Measurements from ENCODE around the gene KIAA0825. TPM values are rescaled to one million over a fixed set of nuclear protein-coding genes. Genes with fewer than 3 reads are reported as not detected.

The KIAA0825 gene
- polyA plus RNA-seq, 3 donors: 0.56 to 1.3 (median 0.89) TPM

DNA sequence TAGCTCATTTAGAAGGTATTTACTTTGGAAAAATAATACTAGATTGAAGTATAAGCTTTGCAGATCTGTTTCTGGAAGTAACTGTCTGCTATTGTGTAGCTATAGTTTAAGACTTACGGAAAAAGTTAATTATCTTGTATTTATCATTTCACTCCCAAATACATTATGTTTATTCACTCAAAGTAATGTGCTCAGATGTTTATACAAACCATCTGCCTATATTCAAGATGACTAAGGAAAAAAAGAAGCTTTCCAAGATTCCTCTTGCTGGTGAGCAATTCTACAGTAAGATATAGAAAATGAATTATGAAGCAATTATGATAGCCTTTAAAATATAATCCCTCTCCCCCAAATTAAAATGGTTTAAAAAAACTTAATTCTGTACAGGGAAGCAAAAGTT lies 137.9 kb downstream of the KIAA0825 start:
- H4K20me1 ChIP-seq (ENCODE audit: insufficient read depth, low read length): no peaks in the 10 kb centered on the region
- no peak overlapping the region for H3K4me3 ChIP-seq (replicated peaks in 1 of 3; ENCODE audit: low read depth in 2 of 3, low read length in 3 of 3)
- no peak overlapping the region for H3K27ac Mint-ChIP-seq
- no peak overlapping the region for H3K4me3 Mint-ChIP-seq
- peaks cover 0 to 8% of the 10 kb centered on the region in 2 donors for H3K4me1 ChIP-seq (ENCODE audit: control insufficient read depth in 1 of 2, insufficient read depth in 2 of 2, low read length in 2 of 2)
- WGBS (ENCODE audit: insufficient coverage): no CpG with 5 or more reads among the region's 1 CpG
- no peaks in the 10 kb centered on the region for H3K9me3 ChIP-seq (replicated peaks in 1 of 2; ENCODE audit: control insufficient read depth in 1 of 2, insufficient read depth in 1 of 2, low read length in 2 of 2)
- H3K27ac ChIP-seq (ENCODE audit: low read depth in 1 of 2, low read length in 2 of 2): no peak overlapping the region
- no peak for DNase-seq
- H3K27me3 ChIP-seq (ENCODE audit: control insufficient read depth in 2 of 2, insufficient read depth in 2 of 2, low read length in 2 of 2): no peaks in the 10 kb centered on the region
- peaks cover 9% of the 10 kb centered on the region for H3K4me1 Mint-ChIP-seq
- peaks cover 0 to 5% of the 10 kb centered on the region in 2 donors for H3K36me3 Mint-ChIP-seq
- TF ChIP-seq CTCF (IDR thresholded peaks at IDR 0.05): no peak
- H3K79me2 ChIP-seq (ENCODE audit: insufficient read depth, low read length): no peaks in the 10 kb centered on the region
- H3K4me2 ChIP-seq (replicated peaks; ENCODE audit: extremely low read depth, low read length, poor library complexity, severe bottlenecking): no peak overlapping the region
- H3K9me3 Mint-ChIP-seq: peaks cover 0 to 1% (median 0%) of the 10 kb centered on the region in 7 donors
- intact Hi-C loops (cut with micrococcal nuclease): no loop called here
- no peak overlapping the region for H2AFZ ChIP-seq (ENCODE audit: insufficient read depth, low read depth, low read length, poor library complexity, severe bottlenecking)
- H3K27me3 Mint-ChIP-seq (ENCODE audit: low read depth in 3 of 3): peaks cover 0 to 2% (median 2%) of the 10 kb centered on the region in 3 donors
- no peaks in the 10 kb centered on the region for H3K36me3 ChIP-seq (replicated peaks in 1 of 2; ENCODE audit: control insufficient read depth in 1 of 2, insufficient read depth in 2 of 2, low read length in 2 of 2)
- H3K9ac ChIP-seq (ENCODE audit: insufficient read depth, low read length, poor library complexity, severe bottlenecking): no peak overlapping the region

DNA sequence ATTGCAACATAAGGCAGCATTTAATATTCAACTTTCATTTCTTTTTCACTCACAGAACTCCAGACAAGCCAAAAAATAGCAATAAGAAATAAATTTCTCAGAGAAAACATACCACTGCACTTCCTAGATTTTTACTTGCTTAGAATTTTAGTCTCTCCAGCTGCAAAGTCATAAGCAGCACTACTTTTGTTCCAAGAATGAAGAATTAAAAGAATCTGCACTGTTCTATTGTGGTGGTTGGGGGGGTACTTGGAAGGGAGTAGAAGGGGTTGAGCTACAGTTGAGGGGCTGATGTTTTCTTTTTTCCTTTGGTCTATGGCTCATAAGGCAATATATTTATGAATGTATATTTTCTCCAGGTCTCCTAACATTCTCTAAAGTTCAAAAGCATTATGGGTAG lies 144.5 kb downstream of the KIAA0825 start:
- DNase-seq: no peak
- H3K27me3 Mint-ChIP-seq (ENCODE audit: low read depth in 3 of 3): peaks cover 0 to 2% (median 0%) of the 10 kb centered on the region in 3 donors
- intact Hi-C loops (cut with micrococcal nuclease): no loop called here

More for the DNA sequence above, 144.5 kb downstream of the KIAA0825 start:
- no peaks in the 10 kb centered on the region for H3K36me3 ChIP-seq (replicated peaks in 1 of 2; ENCODE audit: control insufficient read depth in 1 of 2, insufficient read depth in 2 of 2, low read length in 2 of 2)
- H3K9ac ChIP-seq (ENCODE audit: insufficient read depth, low read length, poor library complexity, severe bottlenecking): no peak overlapping the region
- no peak overlapping the region for H3K4me3 ChIP-seq (replicated peaks in 1 of 3; ENCODE audit: low read depth in 2 of 3, low read length in 3 of 3)
- no peaks in the 10 kb centered on the region for H3K4me1 Mint-ChIP-seq
- H3K27me3 ChIP-seq (ENCODE audit: control insufficient read depth in 2 of 2, insufficient read depth in 2 of 2, low read length in 2 of 2): no peaks in the 10 kb centered on the region
- no peak overlapping the region for H2AFZ ChIP-seq (ENCODE audit: insufficient read depth, low read depth, low read length, poor library complexity, severe bottlenecking)
- H3K27ac ChIP-seq (ENCODE audit: low read depth in 1 of 2, low read length in 2 of 2): no peak overlapping the region
- no peaks in the 10 kb centered on the region for H3K9me3 ChIP-seq (replicated peaks in 1 of 2; ENCODE audit: control insufficient read depth in 1 of 2, insufficient read depth in 1 of 2, low read length in 2 of 2)
- no peaks in the 10 kb centered on the region for H3K4me1 ChIP-seq (ENCODE audit: control insufficient read depth in 1 of 2, insufficient read depth in 2 of 2, low read length in 2 of 2)
- no peak overlapping the region for H3K4me2 ChIP-seq (replicated peaks; ENCODE audit: extremely low read depth, low read length, poor library complexity, severe bottlenecking)
- no peak overlapping the region for H3K27ac Mint-ChIP-seq
- H3K36me3 Mint-ChIP-seq: peaks cover 3 to 7% of the 10 kb centered on the region in 2 donors
- H4K20me1 ChIP-seq (ENCODE audit: insufficient read depth, low read length): no peaks in the 10 kb centered on the region
- peaks cover 0 to 6% (median 0%) of the 10 kb centered on the region in 7 donors for H3K9me3 Mint-ChIP-seq
- no peaks in the 10 kb centered on the region for H3K79me2 ChIP-seq (ENCODE audit: insufficient read depth, low read length)
- TF ChIP-seq CTCF (IDR thresholded peaks at IDR 0.05): no peak
- no peak overlapping the region for H3K4me3 Mint-ChIP-seq

Measured in CD14-positive monocyte (primary cell).